C4-2B (cell line): ENCODE results near the gene MVK.

Experiments used
- H3K27ac ChIP-seq: fragments of 450-650 bp; 2 replicates; pipeline ENCODE4 v1.5.1; 2017
- ZFX ChIP-seq: fragments of 450-650 bp; IDR thresholded peaks from 2 replicates; pipeline ENCODE4 v1.6.1; 2017
- TF ChIP-seq, protein P1 (sequence below): fragments of 450-650 bp; conservative IDR thresholded peaks from 2 replicates; pipeline ENCODE4 v1.5.1; 2017; ENCODE audit warnings: mild to moderate bottlenecking

The MVK gene

DNA sequence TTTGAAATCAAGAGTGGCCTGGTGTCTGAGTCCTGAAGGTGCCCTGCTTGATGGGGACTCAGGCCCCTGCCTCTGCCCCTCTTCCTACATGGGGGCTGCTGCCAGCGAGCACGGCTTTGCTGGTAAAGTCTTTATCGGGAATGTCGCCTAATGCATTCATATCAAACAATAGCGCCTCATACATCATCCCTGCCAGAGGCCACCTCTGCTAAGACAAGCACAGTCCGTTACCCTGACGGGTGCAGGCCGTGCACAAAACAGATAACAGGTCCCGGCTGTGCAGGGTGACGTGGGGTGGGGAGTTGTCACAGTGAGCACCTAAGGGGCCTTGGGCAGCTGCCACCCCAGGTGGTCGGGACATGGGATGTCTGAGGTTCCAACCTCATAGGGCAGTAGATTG is 71.6 kb downstream of the MVK start:
- no peak overlapping the region for H3K27ac ChIP-seq
- no peak for TF ChIP-seq ZFX
- TF ChIP-seq, protein P1, sequence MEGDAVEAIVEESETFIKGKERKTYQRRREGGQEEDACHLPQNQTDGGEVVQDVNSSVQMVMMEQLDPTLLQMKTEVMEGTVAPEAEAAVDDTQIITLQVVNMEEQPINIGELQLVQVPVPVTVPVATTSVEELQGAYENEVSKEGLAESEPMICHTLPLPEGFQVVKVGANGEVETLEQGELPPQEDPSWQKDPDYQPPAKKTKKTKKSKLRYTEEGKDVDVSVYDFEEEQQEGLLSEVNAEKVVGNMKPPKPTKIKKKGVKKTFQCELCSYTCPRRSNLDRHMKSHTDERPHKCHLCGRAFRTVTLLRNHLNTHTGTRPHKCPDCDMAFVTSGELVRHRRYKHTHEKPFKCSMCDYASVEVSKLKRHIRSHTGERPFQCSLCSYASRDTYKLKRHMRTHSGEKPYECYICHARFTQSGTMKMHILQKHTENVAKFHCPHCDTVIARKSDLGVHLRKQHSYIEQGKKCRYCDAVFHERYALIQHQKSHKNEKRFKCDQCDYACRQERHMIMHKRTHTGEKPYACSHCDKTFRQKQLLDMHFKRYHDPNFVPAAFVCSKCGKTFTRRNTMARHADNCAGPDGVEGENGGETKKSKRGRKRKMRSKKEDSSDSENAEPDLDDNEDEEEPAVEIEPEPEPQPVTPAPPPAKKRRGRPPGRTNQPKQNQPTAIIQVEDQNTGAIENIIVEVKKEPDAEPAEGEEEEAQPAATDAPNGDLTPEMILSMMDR, result no peak

GRCh38 chr12:109645708-109646107 is 72.1 kb downstream of the MVK start:
- no peak for TF ChIP-seq ZFX
- TF ChIP-seq, protein P1, result no peak
- H3K27ac ChIP-seq, result no peak overlapping the region
